ENCODE measurements around the gene WDR7.
A peak's percentile ranks its signal among the peaks of the same experiment; 100 is the strongest.

Gene WDR7

DNA sequence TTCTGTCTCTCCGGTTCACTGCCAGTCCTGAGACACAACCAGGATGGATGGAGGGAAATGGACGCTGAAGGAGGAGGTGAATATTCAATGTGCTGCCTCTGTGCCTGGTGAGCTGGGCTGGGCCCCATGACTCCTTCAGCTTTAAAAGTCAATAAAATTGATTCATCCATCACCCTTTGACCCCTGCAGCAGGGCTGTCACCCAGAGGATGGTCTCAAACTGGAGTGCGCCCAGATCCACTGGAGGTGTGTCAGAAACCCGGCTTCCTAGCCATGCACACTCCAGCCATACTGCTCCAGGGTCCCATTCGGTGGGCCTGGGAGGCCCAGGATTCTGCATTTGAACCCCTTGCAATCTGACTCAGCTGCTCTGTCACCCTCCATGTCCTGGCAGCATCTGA, 401.6 kb downstream of the WDR7 start:
- DNase-seq: no peak

- DNase-seq: no peak
These were observed 403.7 kb downstream of the WDR7 start for GRCh38 chr18:57054891-57055290.

- no peak for DNase-seq
These were observed 406.7 kb downstream of the WDR7 start for GRCh38 chr18:57057890-57058289.

GRCh38 chr18:57058734-57059133, 407.6 kb downstream of the WDR7 start:
- no peak for DNase-seq

DNA sequence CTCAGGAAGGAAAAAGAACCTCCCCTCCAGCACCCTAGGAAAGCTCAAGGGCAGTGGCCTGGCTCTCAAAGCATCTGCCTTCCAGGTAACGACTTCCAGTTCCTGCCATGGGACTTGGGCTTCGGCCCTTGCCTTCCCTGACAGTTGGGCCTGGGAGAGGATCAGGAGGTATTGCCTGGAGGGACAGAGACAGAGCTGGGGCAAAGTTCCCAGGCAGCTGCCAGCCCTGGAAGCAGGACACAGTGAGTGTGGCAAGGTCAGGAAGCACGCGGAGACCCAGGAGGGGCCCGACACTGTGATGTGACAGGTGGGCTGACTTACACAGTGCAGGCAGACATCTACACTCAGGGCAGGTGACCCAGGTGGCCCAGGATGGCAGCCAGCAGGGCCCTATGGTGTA, 408.2 kb downstream of the WDR7 start:
- DNase-seq: no peak

DNA sequence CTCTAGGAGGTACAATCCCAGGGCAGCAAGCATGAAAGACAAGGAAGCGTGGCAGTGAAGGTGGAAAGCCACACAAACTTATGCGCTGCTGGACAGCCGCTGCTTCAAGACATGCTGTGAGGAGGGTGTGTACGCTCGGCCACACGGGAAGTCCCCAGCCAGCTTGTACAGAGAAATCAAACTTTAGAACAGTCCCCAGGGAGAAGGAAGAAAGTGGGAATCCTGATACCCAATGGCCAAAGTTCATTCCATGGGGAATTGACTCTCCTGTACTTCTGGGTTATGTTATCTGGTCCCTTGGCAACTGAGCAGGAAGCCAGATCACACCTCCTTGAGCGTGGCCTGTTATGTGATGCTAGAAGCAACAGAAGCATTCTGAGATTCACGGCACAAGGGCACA, 409.7 kb downstream of the WDR7 start:
- no peak for DNase-seq

DNA sequence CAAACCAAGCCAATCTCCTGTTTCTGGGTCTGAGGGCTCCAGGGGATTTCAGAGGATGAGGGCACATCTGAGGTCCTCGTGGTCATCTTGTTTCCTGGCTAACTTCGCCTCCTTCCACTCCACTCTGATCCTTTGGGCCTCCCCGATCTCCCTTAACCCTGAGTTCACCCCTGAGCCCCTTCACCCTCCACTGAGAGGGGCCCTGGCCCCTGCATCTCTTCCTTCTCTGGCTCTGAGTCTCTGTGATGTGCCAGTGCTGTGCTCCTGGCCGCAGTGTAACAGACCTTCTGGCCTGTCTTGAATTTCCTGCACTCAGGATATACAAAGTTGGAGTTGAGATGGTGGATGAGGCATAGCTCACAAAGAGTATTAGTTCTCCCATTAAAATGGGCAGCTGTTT, 411.0 kb downstream of the WDR7 start:
- DNase-seq: no peak

DNA sequence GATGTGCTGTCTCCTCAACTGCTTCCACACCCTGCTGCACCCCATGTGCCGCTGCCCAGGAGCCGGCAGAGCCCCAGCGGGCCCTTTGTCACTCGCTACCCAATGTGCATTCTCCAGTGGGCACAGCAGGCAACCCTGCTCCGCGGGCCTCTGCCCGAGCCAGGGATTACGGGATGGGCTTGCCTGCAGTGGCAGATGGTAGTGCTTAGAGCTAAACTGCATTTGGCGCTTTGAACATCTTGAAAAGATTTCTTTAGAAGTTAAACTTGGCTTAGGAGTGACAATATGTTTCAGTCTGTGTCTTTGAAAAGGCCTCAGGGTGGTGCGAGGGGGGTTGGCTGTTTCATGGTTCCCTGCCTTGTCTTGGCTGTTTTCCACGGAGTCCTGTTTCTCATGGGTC, 411.7 kb downstream of the WDR7 start:
- DNase-seq: no peak

- DNase-seq: no peak
These were observed 412.5 kb downstream of the WDR7 start for GRCh38 chr18:57063601-57064103.

DNA sequence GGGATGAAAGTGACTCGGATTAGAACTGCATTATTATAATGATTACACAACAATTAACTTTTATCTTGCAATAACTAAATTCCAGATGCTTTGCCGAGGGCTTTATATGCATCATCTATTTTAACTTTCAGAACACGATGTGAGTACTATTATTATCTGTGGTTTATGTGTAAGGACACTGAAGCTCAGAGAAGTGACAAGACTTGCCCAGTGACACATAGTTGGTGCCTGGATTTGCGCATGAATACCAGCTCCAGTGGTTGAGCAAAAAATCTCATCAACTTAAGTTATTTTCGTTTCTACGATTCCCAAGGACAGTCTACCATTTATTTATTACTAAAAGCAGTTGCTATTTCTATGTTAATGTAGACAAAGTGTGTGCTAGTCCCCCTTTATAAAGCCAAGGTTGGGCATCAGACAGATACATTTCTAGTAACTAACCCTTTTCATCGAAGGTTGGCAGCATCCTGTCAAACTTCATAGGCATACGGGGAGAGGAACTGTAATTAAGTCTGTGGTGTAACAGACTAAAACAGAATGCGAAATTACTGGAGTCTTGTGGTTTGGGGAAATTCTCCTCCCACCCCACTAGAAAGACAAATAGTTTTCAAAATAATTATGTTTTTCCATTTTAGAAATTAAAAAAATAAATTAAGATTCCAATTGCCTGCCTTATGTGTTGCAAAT, 422.5 kb downstream of the WDR7 start:
- no peak for DNase-seq

GRCh38 chr18:57075716-57076400, 424.7 kb downstream of the WDR7 start:
- no peak for DNase-seq

DNA sequence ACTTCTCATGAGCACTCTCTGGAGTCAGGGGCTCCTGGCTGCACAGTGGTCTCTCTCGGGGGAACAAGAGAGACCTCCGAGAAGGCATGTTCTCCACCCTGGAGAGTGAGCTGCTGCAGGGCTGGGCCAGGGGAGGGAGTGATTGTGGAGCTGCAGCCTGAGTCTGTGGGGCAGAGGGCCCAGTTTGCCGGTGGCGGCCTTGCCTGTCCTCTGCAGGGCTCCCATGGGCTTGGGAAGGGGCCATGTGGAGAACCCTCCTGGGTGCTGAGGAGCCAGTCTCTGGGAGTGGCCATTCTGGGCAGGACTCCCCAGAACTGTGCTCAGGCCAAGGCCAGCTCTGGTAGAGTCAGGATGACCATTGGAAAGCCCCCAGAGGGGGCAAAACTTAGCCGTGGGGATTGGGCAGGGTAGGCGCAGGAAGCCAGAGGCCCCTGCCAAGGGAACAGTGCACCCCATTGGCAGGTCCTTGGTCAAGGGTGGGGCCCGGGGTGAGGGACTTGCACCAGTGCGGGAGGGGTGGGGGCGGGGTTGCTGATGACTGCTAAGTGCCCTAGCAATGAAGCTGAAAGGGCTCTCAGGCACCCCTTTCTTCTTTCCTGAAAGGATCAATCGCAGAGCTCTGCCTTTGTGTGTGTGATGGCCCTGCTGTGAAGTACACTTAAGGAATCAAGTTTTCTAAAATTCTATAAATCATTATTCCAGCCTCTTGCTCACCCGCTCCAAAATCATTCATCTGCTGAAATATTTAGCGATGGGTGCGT, 426.0 kb downstream of the WDR7 start:
- no peak for DNase-seq

GRCh38 chr18:57077786-57078552, 426.8 kb downstream of the WDR7 start:
- peak; percentile 49 for DNase-seq

DNA sequence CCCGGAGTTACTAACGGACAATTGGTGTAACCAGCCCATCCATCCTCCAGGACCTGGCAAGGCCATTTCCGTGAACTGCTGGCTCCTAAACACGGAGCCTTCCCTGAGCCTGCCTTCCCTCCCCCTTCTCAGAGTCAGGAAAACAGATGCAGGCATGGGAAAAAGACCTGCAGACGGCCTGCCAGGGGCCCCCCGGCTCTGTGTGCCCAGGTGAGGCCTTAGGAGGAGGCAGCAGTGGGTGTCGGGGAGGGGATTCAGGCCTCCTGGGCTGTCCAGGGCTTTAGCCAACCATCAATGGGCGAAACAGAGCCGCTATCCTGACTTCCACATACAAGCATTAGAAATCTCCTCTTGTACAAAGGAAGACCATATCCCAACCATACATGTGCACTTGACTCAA, 427.5 kb downstream of the WDR7 start:
- DNase-seq: no peak

DNA sequence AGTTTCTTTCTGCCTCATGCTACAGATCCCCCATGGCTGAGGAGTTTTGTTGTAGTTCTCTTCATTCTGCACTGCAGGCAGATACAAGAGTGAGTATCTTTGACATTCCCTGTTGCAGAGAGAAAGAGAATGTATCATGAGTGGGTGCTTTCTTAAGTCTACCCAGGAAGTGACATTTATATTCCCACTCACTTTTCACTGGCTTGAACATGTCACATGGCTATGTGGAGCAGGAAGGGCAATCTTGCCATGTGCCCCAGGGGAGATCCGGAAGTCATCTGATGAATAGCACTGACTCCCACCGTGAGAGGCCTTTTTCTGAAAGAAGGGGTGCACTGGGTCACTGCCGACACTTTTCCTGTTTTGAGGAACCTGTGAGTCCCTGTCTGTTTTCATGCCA, 429.3 kb downstream of the WDR7 start:
- no peak for DNase-seq

- no peak for DNase-seq
These were observed 430.7 kb downstream of the WDR7 start for GRCh38 chr18:57081899-57082298.

DNA sequence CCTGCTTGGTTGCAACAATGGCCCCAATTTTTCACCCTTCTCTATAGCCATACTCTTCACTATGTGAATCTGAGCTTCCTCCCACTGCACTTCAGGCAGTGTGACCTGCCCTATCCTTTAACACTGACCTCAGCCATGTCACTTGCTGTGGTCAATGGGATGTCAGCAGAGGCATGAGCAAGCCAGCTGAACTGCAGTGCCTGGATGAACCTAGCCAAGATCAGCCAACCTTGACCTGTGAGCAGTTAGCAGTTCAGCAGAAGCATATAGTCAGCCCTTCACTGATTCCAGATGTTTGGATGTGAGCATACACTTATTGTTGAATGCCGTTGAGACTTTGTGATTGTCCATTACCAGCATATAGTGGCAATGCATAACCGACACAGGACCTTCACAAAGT, 432.3 kb downstream of the WDR7 start:
- DNase-seq: no peak

- DNase-seq: no peak
These were observed 433.4 kb downstream of the WDR7 start for GRCh38 chr18:57084331-57085271.

DNA sequence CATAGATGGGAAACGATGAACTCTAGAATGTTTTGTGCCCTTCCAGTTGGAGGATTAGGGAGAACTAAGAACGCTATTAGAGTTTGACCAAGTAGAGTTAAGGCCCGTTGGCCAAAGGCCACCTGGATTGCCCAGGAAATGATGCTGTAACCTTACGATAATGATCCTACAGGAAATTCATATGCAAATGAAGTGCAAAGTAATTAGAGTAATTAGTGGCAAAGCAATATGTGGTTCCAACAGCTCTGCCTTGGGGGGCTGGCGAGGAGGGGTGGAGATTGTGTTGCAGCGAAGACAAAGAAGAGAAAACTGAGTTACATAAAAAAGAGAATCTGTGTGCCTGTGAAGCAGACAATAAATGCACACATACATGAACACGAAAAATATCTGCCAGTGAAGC, 434.2 kb downstream of the WDR7 start:
- no peak for DNase-seq

DNA sequence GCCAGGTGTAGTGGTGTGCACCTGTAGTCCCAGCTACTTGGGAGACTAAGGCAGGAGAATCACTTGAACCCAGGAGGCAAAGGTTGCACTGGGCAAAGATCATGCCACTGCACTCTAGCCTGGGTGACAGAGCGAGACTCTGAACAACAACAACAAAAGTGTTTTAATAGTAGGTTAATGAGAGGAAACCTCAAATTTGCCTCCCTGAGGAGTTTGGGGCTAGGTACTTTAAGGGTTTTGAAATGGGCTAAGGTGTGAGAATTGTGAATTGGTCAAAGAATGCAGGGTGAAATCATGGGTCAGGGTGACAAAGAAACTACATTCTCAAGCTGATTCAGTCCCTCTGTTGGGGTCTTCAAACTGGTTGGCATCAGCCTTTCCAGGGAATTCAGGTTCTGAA, 435.0 kb downstream of the WDR7 start:
- no peak for DNase-seq
